ENCODE results near the gene FZD7.

Gene FZD7

GRCh38 chr2:202033317-202034248 lies at the start of gene FZD7:
Gene FZD7, plus strand, starts transcription at chr2:202033855. Its CDS starts 793 bp downstream, at chr2:202034648.
- peak; percentile 92 for DNase-seq
- in situ Hi-C loops (cut with HindIII; ENCODE audit: low pct_ligation_motif_present, low pct_unique_long_range_greater_than_20kb, low sequenced_read_pairs): no loop called here

DNA sequence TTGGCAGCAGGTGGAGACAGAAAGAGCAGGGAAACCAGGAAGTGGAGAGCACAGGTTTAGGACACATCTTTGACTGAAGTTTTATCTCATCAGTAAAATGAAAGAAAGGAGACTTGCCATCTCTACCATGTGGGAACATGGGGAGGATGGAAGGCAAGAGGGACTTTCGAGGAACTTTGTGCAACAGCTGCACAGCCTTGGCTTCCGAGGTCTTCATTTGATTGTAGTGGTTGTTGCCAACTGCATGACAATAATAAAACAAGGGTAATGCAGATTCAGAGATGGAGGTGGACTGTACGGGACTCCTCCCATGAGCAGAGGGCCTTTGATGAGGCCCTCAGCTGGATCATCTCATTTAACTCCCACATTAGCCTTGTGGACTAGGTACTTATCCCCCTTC lies 49.3 kb upstream of the FZD7 start:
- in situ Hi-C loops (cut with HindIII; ENCODE audit: low pct_ligation_motif_present, low pct_unique_long_range_greater_than_20kb, low sequenced_read_pairs): no loop called here

DNA sequence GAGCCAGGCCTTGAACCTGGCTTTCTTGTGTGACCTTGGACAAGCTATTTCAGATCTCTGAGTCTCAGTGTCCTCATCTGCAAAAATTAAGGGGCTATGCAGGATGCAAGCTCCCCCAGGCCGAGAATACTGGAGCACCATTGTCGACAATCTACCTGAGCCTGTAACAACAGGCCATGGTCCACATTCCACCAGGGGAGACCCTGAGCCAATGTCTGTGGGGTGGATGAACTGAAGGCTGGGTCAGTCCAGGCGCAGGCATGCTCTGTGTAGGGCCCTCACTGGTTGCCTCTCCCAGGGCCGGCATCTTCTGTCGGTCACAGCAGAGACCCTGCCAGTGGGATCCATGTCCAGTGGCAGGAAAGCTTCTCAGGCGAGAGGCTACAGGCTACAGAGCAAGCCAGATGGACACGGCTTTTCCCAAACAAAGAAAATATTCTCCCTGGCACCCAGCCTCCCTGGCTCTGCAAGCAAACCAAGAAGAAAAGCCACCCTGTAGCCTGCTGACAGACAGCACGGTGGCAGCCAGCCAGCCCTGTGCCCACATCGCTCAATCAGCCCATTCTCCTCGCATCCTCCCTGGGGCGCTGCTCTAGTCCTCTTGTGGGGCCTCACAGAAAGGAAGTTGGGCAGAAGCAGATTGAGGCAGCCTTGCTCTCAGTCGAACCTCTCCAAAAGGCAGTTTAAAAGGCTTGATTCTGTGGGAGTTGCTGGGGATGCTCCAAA lies 48.7 kb upstream of the FZD7 start:
- no peak for DNase-seq
- in situ Hi-C loops (cut with HindIII; ENCODE audit: low pct_ligation_motif_present, low pct_unique_long_range_greater_than_20kb, low sequenced_read_pairs): no loop called here

More for the DNA sequence above, 49.3 kb upstream of the FZD7 start:
- DNase-seq: no peak

- no peak for DNase-seq
- in situ Hi-C loops (cut with HindIII; ENCODE audit: low pct_ligation_motif_present, low pct_unique_long_range_greater_than_20kb, low sequenced_read_pairs): no loop called here
These were observed 47.8 kb upstream of the FZD7 start for GRCh38 chr2:201985728-201986462.

GRCh38 chr2:201986463-201986735 lies 47.3 kb upstream of the FZD7 start:
- DNase-seq: no peak
- in situ Hi-C loops (cut with HindIII; ENCODE audit: low pct_ligation_motif_present, low pct_unique_long_range_greater_than_20kb, low sequenced_read_pairs): no loop called here

- in situ Hi-C loops (cut with HindIII; ENCODE audit: low pct_ligation_motif_present, low pct_unique_long_range_greater_than_20kb, low sequenced_read_pairs): no loop called here
- no peak for DNase-seq
These were observed 46.2 kb upstream of the FZD7 start for GRCh38 chr2:201987426-201987825.

DNA sequence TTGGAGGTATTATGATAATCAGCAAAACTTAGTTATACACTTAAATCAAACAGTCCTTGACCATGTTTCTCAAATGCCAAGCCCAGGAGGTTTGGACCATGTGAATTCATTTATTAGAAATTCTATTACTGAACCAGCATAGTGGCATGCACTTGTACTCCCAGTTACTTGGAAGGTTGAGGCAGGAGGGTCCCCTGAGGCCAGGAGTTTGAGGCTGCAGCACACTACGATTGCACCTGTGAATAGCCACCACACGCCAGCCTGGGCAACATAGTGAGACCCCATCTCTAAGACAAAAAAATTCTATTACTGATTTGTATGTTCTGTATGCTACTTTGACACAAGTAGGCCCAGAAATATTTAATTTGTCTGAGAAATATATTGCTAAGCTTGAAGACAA lies 43.6 kb upstream of the FZD7 start:
- in situ Hi-C loops (cut with HindIII; ENCODE audit: low pct_ligation_motif_present, low pct_unique_long_range_greater_than_20kb, low sequenced_read_pairs): no loop called here
- no peak for DNase-seq

DNA sequence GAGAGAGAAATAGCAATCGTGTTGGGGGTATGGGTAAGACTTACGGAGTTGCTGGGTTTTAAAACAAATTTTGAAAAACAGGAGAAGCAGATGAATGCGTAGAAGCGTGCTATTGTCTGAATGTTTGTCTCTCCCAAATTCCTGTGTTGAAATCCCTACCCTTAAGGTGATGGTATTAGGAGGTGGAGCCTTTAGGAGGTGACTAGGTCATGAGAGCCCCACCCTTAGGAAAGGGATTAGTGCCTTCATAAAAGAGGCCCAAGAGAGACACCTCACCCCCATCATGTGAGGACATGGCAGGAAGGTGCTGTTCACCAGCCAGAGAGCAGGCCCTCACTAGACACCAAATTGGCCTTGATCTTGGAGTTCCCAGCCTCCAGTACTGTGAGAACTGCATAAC lies 40.7 kb upstream of the FZD7 start:
- in situ Hi-C loops (cut with HindIII; ENCODE audit: low pct_ligation_motif_present, low pct_unique_long_range_greater_than_20kb, low sequenced_read_pairs): no loop called here
- no peak for DNase-seq

DNA sequence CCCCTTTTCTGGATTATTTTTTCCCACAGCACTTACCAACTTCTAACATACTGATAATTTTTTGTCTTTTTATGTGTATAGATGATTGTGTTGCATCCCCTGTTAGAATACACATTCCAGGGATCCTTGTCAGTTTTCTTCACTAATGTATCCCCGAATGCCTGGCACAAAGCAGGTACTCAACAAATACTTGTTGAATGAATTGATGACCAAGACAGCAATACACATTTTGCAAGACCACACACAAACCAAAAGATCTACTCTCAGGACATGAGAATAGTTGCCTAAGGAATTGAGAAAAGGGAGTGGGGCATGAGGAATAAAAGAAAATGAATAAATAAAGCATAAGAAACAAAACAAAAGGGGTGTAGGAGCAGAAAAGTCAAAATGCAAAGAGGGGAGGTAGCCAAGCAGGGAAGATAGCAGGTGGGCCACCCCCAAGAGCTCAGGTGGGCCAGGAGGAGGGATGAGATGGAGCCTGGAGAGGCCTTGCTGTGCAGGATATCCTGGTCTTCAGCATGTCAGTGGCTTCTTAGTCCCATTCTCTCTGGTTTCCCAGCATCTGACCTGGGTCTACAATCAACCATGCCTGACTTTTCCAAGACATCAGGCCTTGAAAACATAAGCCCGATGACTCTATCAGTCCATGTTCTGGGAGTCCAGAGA lies 38.5 kb upstream of the FZD7 start:
- in situ Hi-C loops (cut with HindIII; ENCODE audit: low pct_ligation_motif_present, low pct_unique_long_range_greater_than_20kb, low sequenced_read_pairs): no loop called here

GRCh38 chr2:201996006-201996405 lies 37.6 kb upstream of the FZD7 start:
- in situ Hi-C loops (cut with HindIII; ENCODE audit: low pct_ligation_motif_present, low pct_unique_long_range_greater_than_20kb, low sequenced_read_pairs): no loop called here
- no peak for DNase-seq

More for the DNA sequence above, 38.5 kb upstream of the FZD7 start:
- DNase-seq: no peak

DNA sequence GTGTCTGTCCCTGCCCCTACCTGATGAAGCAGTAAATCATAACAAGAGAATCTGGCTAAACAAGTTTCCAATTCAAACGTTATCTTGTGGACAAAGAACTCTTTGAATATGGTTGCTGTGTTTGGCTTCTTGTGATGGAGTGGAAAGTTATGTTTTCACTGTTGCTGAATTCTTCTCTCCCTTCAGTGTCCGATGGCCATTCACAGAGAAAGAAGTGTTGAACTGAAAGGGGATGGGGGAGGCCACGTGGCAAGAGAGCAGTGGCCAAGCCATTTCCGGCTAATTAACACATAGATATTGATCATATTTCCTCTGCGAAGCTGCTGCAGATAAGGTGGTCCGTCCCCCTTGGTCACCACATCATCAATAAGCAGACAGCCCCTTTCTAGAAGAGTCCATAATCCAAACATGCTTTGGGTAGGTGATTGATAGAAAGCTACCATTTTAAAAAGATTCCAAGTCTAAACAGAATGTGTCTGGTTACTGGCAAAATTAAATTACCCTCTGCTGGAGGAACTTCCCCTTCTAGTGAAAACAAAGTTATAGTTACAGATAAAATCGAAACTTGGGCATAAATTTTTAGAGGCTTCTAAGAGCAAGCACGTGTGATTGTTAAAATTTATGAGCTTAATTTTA lies 36.9 kb upstream of the FZD7 start:
- in situ Hi-C loops (cut with HindIII; ENCODE audit: low pct_ligation_motif_present, low pct_unique_long_range_greater_than_20kb, low sequenced_read_pairs): no loop called here
- DNase-seq: no peak

DNA sequence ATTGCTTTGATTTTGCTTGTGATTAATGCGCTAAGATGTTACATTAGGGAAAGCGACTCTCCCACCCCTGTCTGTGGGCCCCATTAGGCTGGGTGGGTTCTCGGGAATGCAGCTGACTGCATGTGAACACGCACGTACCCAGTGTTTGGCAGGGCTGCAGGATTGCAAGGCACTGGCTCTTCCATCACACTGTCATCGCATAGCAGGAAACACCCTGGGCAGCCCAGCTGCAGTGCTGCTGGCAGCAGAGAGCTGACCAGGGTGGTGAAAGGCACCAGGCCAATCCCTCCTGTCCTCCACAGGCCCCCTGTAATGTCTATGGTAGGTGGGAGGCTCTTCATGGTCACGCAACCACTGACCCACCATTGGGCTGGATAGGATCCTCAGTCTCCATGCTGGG lies 34.4 kb upstream of the FZD7 start:
- in situ Hi-C loops (cut with HindIII; ENCODE audit: low pct_ligation_motif_present, low pct_unique_long_range_greater_than_20kb, low sequenced_read_pairs): no loop called here
- DNase-seq: no peak

DNA sequence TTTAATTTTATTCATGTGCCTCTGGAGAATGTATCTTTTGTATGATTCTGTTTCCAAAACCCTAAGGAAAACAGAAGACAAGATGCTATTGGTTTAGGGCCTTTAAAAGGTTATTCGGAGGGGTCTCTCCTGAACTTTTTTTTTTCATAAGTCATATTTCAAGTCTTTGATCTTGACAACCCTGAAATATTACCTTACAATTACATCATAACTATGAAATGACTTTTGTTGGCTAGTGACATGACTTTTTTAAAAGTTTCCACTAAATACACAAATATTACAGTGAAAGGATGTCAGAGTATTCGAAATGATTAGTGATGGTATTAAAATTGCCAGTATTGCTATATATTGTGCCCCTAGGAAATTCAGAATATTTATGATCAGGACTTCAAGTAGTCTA lies 31.8 kb upstream of the FZD7 start:
- no peak for DNase-seq
- in situ Hi-C loops (cut with HindIII; ENCODE audit: low pct_ligation_motif_present, low pct_unique_long_range_greater_than_20kb, low sequenced_read_pairs): no loop called here

DNA sequence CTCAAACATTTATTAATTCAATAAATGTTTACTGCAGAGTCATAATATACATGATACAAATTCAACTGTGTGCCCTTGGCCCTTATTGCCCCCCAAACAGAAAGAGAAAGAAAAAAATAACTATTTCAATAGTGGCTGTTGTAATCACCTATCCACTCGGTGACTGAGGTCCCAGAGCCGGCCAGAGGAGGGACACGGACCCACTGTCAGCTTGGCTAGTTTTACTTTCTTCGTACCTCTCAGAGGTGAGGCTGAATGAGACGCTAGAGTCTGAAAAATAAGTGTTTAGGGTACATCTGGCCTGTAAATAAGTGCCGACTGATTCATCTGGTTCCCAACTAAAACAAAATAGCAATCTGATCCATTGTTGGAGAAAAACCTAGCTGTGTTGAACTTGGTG lies 31.3 kb upstream of the FZD7 start:
- DNase-seq: no peak

DNA sequence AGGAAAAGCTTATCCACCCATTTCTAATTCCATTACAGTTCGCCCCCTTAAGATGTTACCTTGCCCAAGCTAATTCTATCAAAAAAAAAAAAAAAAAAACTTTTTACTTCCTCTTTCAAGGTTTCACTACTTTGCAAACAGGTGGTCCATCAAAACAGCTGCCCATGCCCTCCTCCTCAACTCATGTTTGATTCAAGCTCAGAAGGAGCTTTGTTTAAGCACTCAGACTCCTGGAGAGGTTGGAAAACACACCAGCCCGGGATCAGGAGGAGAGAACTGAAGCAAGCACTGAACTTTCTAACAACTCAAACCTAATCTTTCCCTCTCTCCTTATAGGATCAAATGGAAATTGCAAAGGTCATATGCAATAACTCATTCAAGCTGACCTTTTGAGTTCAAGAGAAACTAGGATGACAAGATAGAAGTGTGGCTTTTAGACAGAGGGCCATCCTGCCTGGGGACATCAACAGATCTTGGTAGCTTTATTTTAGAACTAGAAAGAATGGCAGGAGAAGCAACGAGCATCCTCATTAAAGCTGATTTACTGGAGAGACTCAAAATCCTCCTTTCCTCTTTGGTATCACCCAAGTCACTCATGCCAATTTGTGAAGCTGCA lies 28.3 kb upstream of the FZD7 start:
- DNase-seq: no peak
- in situ Hi-C loops (cut with HindIII; ENCODE audit: low pct_ligation_motif_present, low pct_unique_long_range_greater_than_20kb, low sequenced_read_pairs): no loop called here

More for the DNA sequence above, 31.3 kb upstream of the FZD7 start:
- in situ Hi-C loops (cut with HindIII; ENCODE audit: low pct_ligation_motif_present, low pct_unique_long_range_greater_than_20kb, low sequenced_read_pairs): no loop called here

DNA sequence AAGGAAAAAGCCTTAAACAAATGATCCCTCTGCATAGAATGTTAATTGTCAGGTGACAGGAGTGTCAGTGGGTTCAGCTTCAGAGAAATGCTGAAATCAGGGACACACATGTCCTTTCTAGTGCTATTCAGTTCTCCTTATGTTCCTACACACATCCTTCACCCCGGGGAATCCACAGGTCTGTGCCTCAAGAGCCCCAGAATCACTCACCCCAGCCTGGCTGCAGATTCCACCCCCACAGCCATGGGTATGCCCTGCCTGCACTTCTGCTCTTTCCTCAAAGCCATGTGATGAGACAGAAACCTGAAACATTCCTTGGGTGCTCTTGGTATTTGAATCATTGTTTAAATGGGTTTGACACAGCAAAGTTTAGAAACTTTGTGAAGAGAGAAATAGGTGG lies 27.4 kb upstream of the FZD7 start:
- in situ Hi-C loops (cut with HindIII; ENCODE audit: low pct_ligation_motif_present, low pct_unique_long_range_greater_than_20kb, low sequenced_read_pairs): no loop called here
- no peak for DNase-seq

GRCh38 chr2:202007015-202007982 lies 26.4 kb upstream of the FZD7 start:
- in situ Hi-C loops (cut with HindIII; ENCODE audit: low pct_ligation_motif_present, low pct_unique_long_range_greater_than_20kb, low sequenced_read_pairs): no loop called here
- no peak for DNase-seq
